ENCODE results near the gene PPM1N. TPM values are rescaled to one million over a fixed set of nuclear protein-coding genes. Genes with fewer than 3 reads are reported as not detected.
A peak's percentile ranks its signal among the peaks of the same experiment; 100 is the strongest.

Gene PPM1N
- total and polyA plus RNA-seq, 8 donors = 0.22 to 2.1 (median 0.32) TPM

DNA sequence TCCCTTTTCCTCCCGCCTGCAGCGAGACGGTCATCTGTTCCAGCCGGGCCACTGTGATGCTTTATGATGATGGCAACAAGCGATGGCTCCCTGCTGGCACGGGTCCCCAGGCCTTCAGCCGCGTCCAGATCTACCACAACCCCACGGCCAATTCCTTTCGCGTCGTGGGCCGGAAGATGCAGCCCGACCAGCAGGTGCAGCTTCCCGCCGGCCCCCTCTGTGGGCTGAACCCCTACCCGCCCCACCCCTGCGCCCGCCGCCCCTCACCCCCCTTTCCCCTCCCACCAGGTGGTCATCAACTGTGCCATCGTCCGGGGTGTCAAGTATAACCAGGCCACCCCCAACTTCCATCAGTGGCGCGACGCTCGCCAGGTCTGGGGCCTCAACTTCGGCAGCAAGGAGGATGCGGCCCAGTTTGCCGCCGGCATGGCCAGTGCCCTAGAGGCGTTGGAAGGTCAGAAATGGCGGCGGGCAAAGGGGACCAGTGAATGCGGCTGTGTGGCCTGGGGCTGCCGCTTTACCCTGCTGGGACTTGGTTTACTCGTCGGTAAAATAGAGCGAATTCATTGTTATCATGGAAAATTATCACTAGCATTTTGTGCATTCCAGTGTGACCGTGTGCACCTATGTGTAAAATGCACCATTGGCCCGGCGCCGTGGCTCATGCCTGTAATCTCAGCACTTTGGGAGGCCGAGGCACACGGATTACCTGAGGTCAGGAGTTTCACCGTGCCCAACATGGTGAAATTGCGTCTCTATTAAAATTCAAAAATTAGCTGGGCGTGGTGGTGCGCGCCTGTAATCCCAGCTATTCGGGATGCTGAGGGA lies 19.6 kb downstream of the PPM1N start:
- Histone ChIP-seq H3K4me3 (no peak overlapping the region), H3K4me1 (peaks cover 8 to 16% (median 11%) of the 10 kb centered on the region in 3 donors), H3K9me3 (no peaks in the 10 kb centered on the region), H3K27ac (no peak overlapping the region), H3K36me3 (peaks cover 0 to 20% (median 4%) of the 10 kb centered on the region in 3 donors), H3K27me3 (no peaks in the 10 kb centered on the region)
- 87 to 89% methylated on average over 50 of the region's 50 CpGs for WGBS, 2 donors
- intact Hi-C loops (cut with DNase I) = no loop called here
- DNase-seq (no peak), FAIRE-seq (no peak), ATAC-seq (no peak)
- TF ChIP-seq, protein P1, sequence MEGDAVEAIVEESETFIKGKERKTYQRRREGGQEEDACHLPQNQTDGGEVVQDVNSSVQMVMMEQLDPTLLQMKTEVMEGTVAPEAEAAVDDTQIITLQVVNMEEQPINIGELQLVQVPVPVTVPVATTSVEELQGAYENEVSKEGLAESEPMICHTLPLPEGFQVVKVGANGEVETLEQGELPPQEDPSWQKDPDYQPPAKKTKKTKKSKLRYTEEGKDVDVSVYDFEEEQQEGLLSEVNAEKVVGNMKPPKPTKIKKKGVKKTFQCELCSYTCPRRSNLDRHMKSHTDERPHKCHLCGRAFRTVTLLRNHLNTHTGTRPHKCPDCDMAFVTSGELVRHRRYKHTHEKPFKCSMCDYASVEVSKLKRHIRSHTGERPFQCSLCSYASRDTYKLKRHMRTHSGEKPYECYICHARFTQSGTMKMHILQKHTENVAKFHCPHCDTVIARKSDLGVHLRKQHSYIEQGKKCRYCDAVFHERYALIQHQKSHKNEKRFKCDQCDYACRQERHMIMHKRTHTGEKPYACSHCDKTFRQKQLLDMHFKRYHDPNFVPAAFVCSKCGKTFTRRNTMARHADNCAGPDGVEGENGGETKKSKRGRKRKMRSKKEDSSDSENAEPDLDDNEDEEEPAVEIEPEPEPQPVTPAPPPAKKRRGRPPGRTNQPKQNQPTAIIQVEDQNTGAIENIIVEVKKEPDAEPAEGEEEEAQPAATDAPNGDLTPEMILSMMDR (IDR thresholded peaks at IDR 0.05) = no peak

DNA sequence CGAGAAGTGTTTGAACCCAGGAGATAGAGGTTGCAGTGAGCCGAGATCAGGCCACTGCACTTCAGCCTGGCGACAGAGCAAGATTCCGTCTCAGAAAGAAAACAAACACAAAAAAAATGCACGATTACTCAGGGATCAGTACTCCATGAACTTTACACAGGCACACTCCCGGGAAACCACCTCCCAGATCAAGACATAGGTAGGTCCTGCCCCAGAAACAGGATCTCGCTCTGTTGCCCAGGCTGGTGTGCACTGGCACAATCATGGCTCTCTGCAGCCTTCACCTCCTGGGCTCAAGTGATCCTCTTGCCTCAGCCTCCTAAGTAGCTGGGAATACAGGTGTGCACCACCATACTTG lies 20.2 kb downstream of the PPM1N start:
- H3K9me3 ChIP-seq = no peaks in the 10 kb centered on the region
- peaks cover 0 to 20% (median 4%) of the 10 kb centered on the region in 3 donors for H3K36me3 ChIP-seq
- no peak for FAIRE-seq
- peaks cover 8 to 16% (median 11%) of the 10 kb centered on the region in 3 donors for H3K4me1 ChIP-seq
- DNase-seq = no peak
- no peak overlapping the region for H3K27ac ChIP-seq
- H3K27me3 ChIP-seq = no peaks in the 10 kb centered on the region
- no peak for ATAC-seq
- TF ChIP-seq, protein P1 (IDR thresholded peaks at IDR 0.05) = no peak
- intact Hi-C loops (cut with DNase I) = no loop called here
- WGBS, 2 donors = 74 to 77% methylated on average over 7 of the region's 7 CpGs
- H3K4me3 ChIP-seq = no peak overlapping the region

DNA sequence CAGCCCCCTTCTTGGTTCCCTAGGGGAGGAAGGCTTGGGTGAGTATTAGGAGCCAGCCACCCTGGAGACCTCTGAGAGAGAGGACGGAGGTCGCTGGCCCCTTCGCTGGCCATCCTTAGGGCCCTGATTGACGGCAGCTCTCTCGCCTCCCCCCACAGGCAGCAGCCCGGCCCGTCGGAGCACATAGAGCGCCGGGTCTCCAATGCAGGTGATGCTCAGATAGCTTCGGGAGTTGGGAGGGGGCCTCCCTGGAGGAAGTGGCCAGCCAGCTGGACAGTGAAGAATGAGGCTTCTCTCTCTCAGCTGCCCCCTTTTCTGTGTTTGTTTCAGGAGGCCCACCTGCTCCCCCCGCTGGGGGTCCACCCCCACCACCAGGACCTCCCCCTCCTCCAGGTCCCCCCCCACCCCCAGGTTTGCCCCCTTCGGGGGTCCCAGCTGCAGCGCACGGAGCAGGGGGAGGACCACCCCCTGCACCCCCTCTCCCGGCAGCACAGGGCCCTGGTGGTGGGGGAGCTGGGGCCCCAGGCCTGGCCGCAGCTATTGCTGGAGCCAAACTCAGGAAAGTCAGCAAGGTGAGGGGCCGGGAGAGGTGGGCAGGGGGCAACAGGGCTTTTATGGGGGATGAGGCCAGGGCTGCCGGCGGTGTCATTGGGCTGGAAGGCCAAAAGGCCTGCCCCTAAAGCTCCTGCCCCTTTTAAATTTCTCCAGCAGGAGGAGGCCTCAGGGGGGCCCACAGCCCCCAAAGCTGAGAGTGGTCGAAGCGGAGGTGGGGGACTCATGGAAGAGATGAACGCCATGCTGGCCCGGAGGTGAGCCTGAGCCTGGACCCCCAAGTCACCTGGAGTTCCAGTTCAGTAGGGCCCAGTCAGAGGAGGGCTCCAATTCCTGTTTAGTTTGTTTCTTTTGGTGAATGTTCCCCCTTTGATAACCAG lies 24.0 kb downstream of the PPM1N start:
- no peak for DNase-seq
- no peaks in the 10 kb centered on the region for H3K9me3 ChIP-seq
- TF ChIP-seq, protein P1 (IDR thresholded peaks at IDR 0.05) = no peak
- no peak for FAIRE-seq
- H3K4me3 ChIP-seq = no peak overlapping the region
- peaks cover 0 to 20% (median 4%) of the 10 kb centered on the region in 3 donors for H3K36me3 ChIP-seq
- peaks cover 3 to 7% (median 3%) of the 10 kb centered on the region in 3 donors for H3K4me1 ChIP-seq
- intact Hi-C loops (cut with DNase I) = loop anchor here in 2 of 3 donors (5.0 to 10.0 kb wide), 2 partner anchors 113 to 120 kb away; partner anchors contain the start of gene EML2 (in 1 of the 2)
- no peak for ATAC-seq
- H3K27ac ChIP-seq = no peak overlapping the region
- 86 to 89% methylated on average over 22 to 23 of the region's 24 CpGs for WGBS, 2 donors
- no peaks in the 10 kb centered on the region for H3K27me3 ChIP-seq

DNA sequence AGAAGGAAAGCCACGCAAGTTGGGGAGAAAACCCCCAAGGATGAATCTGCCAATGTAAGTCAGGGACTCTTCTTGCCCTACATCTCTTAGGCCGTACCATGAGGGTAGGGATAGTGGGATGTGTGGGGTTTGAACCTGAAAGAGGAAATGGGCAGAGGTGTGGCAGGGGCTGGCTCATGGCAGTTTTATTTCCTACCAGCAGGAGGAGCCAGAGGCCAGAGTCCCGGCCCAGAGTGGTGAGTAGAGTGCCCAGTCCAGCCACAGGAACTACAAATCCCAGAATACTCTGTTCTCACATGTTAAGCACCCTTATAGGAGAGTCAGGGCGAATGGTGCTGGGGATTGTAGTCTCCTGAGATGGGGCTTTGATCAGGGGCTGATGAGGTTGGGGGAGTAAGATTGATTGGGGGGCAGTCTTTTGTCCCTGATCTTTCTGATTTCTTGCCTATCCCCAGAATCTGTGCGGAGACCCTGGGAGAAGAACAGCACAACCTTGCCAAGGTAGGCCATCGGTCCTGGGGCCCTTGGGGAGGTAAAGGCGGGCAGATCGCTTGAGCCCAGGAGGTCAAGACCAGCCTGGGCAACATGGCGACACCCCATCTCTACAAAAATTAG lies 25.5 kb downstream of the PPM1N start:
- TF ChIP-seq, protein P1 (IDR thresholded peaks at IDR 0.05) = peak; percentile 56 to 91 (median 78)
- Histone ChIP-seq H3K9me3 (no peaks in the 10 kb centered on the region), H3K27me3 (no peaks in the 10 kb centered on the region), H3K4me3 (no peak overlapping the region), H3K27ac (no peak overlapping the region), H3K36me3 (peaks cover 0 to 10% (median 0%) of the 10 kb centered on the region in 3 donors), H3K4me1 (peaks cover 3 to 7% (median 3%) of the 10 kb centered on the region in 3 donors)
- intact Hi-C loops (cut with DNase I) = loop anchor here in 2 of 3 donors (5.0 to 10.0 kb wide), 2 partner anchors 111 to 119 kb away; partner anchors contain the start of gene EML2 (in 1 of the 2)
- no peak for FAIRE-seq
- WGBS, 2 donors = 71 to 78% methylated on average over 9 of the region's 9 CpGs
- ATAC-seq = peak; percentile 83 to 92 (median 90)
- DNase-seq = peak; percentile 73 to 89 (median 76)

Measured in pancreas (tissue), 10 donors.